Loucy (cell line): ENCODE measurements around the gene ZFHX3.

ENCODE experiments used
- H2AFZ ChIP-seq: fragments of 200-600 bp; sonication (generic); 2 replicates; pipeline ENCODE4 v1.6.0; 2016; ENCODE audit warnings: antibody characterized with exemption, mild to moderate bottlenecking, low read length, moderate library complexity
- H3F3A ChIP-seq: fragments of 200-600 bp; 2 replicates; pipeline ENCODE4 v1.6.0; 2016; ENCODE audit warnings: antibody characterized with exemption, low read depth, mild to moderate bottlenecking
- H3K27me3 ChIP-seq: fragments of 200-600 bp; sonication (generic); 2 replicates; pipeline ENCODE4 v1.6.1; 2014; ENCODE audit warnings: low read length, mild to moderate bottlenecking; ENCODE audit not compliant: insufficient read depth, poor library complexity, severe bottlenecking
- H3K36me3 ChIP-seq: fragments of 200-600 bp; sonication (generic); 2 replicates; pipeline ENCODE4 v1.6.1; 2016; ENCODE audit warnings: low read length; ENCODE audit not compliant: insufficient read depth
- H3K4me1 ChIP-seq: fragments of 200-600 bp; sonication (generic); 2 replicates; pipeline ENCODE4 v1.5.1; 2014; ENCODE audit warnings: low read length, mild to moderate bottlenecking; ENCODE audit not compliant: insufficient read depth, poor library complexity, severe bottlenecking
- H3K4me2 ChIP-seq: fragments of 200-600 bp; sonication (generic); 2 replicates; pipeline ENCODE4 v1.6.0; 2014; ENCODE audit warnings: antibody characterized with exemption, low read length, low read depth, mild to moderate bottlenecking; ENCODE audit not compliant: poor library complexity, severe bottlenecking
- H3K4me3 ChIP-seq: fragments of 200-600 bp; sonication (generic); 2 replicates; pipeline ENCODE4 v1.5.1; 2014; ENCODE audit warnings: low read length, mild to moderate bottlenecking, mixed read lengths; ENCODE audit not compliant: poor library complexity, severe bottlenecking
- H3K79me2 ChIP-seq: fragments of 200-600 bp; sonication (generic); 2 replicates; pipeline ENCODE4 v1.6.1; 2014; ENCODE audit warnings: low read length; ENCODE audit not compliant: insufficient read depth
- H3K9ac ChIP-seq: fragments of 200-600 bp; sonication (generic); 2 replicates; pipeline ENCODE4 v1.6.0; 2014; ENCODE audit warnings: mild to moderate bottlenecking, low read depth, low read length, moderate library complexity; ENCODE audit not compliant: poor library complexity, severe bottlenecking
- H3K9me2 ChIP-seq: fragments of 200-600 bp; sonication (generic); replicated peaks from 2 replicates; pipeline ENCODE4 v1.6.1; 2016; ENCODE audit warnings: low read depth, low read length, mixed read lengths
- H3K9me3 ChIP-seq: fragments of 200-600 bp; sonication (generic); 2 replicates; pipeline ENCODE4 v1.6.1; 2014; ENCODE audit warnings: mild to moderate bottlenecking, antibody characterized with exemption, low read length, low read depth; ENCODE audit not compliant: insufficient read depth
- H4K20me1 ChIP-seq: fragments of 200-600 bp; sonication (generic); 2 replicates; pipeline ENCODE4 v1.6.0; 2014; ENCODE audit warnings: antibody characterized with exemption, low read length, mild to moderate bottlenecking; ENCODE audit not compliant: insufficient read depth, poor library complexity, severe bottlenecking
- EZH2phosphoT487 ChIP-seq: fragments of 200-600 bp; IDR thresholded peaks from 2 replicates; pipeline ENCODE4 v1.6.1; 2018; ENCODE audit warnings: antibody characterized with exemption, mild to moderate bottlenecking, moderate library complexity, borderline replicate concordance
- TF ChIP-seq, protein P1 (sequence below): fragments of 200-600 bp; sonication (generic); conservative IDR thresholded peaks from 2 replicates; pipeline ENCODE4 v1.5.1; 2014; ENCODE audit warnings: mild to moderate bottlenecking, antibody characterized with exemption, low read length

ZFHX3 gene

DNA sequence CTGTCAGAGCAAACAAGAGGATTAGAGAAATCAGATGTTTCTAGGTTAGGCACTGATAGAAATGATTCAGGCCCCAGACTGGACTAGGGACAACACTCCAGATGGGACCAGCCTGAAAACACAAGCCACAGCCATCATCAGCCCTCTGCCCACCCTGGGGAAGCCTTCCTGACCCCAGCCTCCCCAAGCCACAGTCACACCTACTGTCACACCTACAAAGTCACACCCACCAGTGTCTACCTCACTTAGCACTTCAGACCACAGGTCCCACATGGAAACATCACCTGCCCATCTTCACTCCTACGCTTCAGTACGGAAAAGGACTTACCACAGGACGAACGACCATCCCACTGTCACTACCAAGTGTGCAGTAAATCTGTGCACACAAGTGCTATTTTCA, 197.9 kb downstream of the ZFHX3 start:
- H3K9ac ChIP-seq: no peak overlapping the region
- H3K4me1 ChIP-seq: peaks cover 37% of the 10 kb centered on the region
- TF ChIP-seq, protein P1, sequence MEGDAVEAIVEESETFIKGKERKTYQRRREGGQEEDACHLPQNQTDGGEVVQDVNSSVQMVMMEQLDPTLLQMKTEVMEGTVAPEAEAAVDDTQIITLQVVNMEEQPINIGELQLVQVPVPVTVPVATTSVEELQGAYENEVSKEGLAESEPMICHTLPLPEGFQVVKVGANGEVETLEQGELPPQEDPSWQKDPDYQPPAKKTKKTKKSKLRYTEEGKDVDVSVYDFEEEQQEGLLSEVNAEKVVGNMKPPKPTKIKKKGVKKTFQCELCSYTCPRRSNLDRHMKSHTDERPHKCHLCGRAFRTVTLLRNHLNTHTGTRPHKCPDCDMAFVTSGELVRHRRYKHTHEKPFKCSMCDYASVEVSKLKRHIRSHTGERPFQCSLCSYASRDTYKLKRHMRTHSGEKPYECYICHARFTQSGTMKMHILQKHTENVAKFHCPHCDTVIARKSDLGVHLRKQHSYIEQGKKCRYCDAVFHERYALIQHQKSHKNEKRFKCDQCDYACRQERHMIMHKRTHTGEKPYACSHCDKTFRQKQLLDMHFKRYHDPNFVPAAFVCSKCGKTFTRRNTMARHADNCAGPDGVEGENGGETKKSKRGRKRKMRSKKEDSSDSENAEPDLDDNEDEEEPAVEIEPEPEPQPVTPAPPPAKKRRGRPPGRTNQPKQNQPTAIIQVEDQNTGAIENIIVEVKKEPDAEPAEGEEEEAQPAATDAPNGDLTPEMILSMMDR: no peak
- no peak for TF ChIP-seq EZH2phosphoT487
- no peaks in the 10 kb centered on the region for H3F3A ChIP-seq
- H3K27me3 ChIP-seq: no peaks in the 10 kb centered on the region
- H3K9me3 ChIP-seq: no peaks in the 10 kb centered on the region
- no peaks in the 10 kb centered on the region for H3K9me2 ChIP-seq
- no peaks in the 10 kb centered on the region for H3K36me3 ChIP-seq
- H3K4me3 ChIP-seq: no peak overlapping the region
- H4K20me1 ChIP-seq: no peaks in the 10 kb centered on the region
- H2AFZ ChIP-seq: no peak overlapping the region
- no peak overlapping the region for H3K4me2 ChIP-seq
- H3K79me2 ChIP-seq: no peaks in the 10 kb centered on the region

GRCh38 chr16:72848759-72849664, 198.9 kb downstream of the ZFHX3 start:
- no peaks in the 10 kb centered on the region for H3K9me3 ChIP-seq
- no peak overlapping the region for H3K9ac ChIP-seq
- H3K36me3 ChIP-seq: no peaks in the 10 kb centered on the region
- no peaks in the 10 kb centered on the region for H3K9me2 ChIP-seq
- no peak overlapping the region for H3K4me3 ChIP-seq
- H3K4me1 ChIP-seq: peaks cover 44% of the 10 kb centered on the region
- H3K27me3 ChIP-seq: no peaks in the 10 kb centered on the region
- H3F3A ChIP-seq: 0 out of 2 replicates have a peak, but pooled peaks cover 3% of the 10 kb centered on the region
- no peaks in the 10 kb centered on the region for H3K79me2 ChIP-seq
- no peaks in the 10 kb centered on the region for H4K20me1 ChIP-seq
- no peak overlapping the region for H3K4me2 ChIP-seq
- TF ChIP-seq, protein P1: no peak
- no peak for TF ChIP-seq EZH2phosphoT487
- no peak overlapping the region for H2AFZ ChIP-seq

GRCh38 chr16:72848028-72848400, 199.9 kb downstream of the ZFHX3 start:
- Histone ChIP-seq H4K20me1 (no peaks in the 10 kb centered on the region), H3K4me3 (no peak overlapping the region), H3K9me3 (no peaks in the 10 kb centered on the region), H3K9me2 (no peaks in the 10 kb centered on the region), H3K36me3 (no peaks in the 10 kb centered on the region), H3K27me3 (no peaks in the 10 kb centered on the region), H2AFZ (no peak overlapping the region), H3K79me2 (no peaks in the 10 kb centered on the region), H3K9ac (no peak overlapping the region), H3K4me2 (no peak overlapping the region), H3K4me1 (peaks cover 41% of the 10 kb centered on the region), H3F3A (0 out of 2 replicates have a peak, but pooled peaks cover 3% of the 10 kb centered on the region)
- TF ChIP-seq, protein P1: no peak
- TF ChIP-seq EZH2phosphoT487: no peak
